Ovary (tissue), 9 donors: ENCODE measurements around the gene PSTPIP2. TPM values are rescaled to one million over a fixed set of nuclear protein-coding genes. Genes with fewer than 3 reads are reported as not detected.

Source experiments
- DNase-seq, 5 donors: peaks; one replicate each; pipeline ENCODE4 v3.0.0-alpha.2; 2019 to 2020
- H3K27ac ChIP-seq, 2 donors: fragments of 200-600 bp; one replicate each; pipeline versions ENCODE4 v1.5.1 to v1.8.0; 2019 to 2022
- H3K27me3 ChIP-seq: fragments of 200-600 bp; one replicate; pipeline ENCODE4 v1.8.0; 2022
- H3K36me3 ChIP-seq: fragments of 200-600 bp; sonication (generic); one replicate; pipeline ENCODE4 v1.5.1; 2019
- H3K4me1 ChIP-seq: one replicate; pipeline ENCODE4 v1.8.1; 2013; ENCODE audit warnings: mild to moderate bottlenecking, moderate library complexity; ENCODE audit not compliant: insufficient read depth
- H3K4me3 ChIP-seq: fragments of 200-600 bp; sonication (generic); one replicate; pipeline ENCODE4 v1.5.1; 2017
- H3K9me3 ChIP-seq, 2 donors: fragments of 200-600 bp in 1 of 2; sonication (generic) in 1 of 2; one replicate each; pipeline versions ENCODE4 v1.5.1 to v1.8.1; 2013 to 2019; ENCODE audit warnings: mild to moderate bottlenecking in 1 of 2, moderate library complexity in 1 of 2
- CTCF ChIP-seq, 3 donors: fragments of 450-650 bp in 2 of 3; fragments of 200-600 bp in 1 of 3; IDR thresholded peaks; one replicate each; pipeline versions ENCODE4 v1.5.1 to v1.8.0; 2016 to 2022; ENCODE audit warnings: antibody characterized with exemption in 3 of 3, mild to moderate bottlenecking in 1 of 3
- EP300 ChIP-seq: sonication (generic); formaldehyde crosslinking; IDR thresholded peaks from one replicate; pipeline ENCODE4 v1.6.1; 2017; ENCODE audit warnings: antibody characterized with exemption
- POLR2A ChIP-seq: fragments of 450-650 bp; IDR thresholded peaks from one replicate; pipeline ENCODE4 v1.6.1; 2017; ENCODE audit warnings: antibody characterized with exemption, mild to moderate bottlenecking, moderate library complexity
- WGBS, 3 donors: extraction: QIAGEN DNeasy Blood & Tissue Kit in 1 of 3; methylation state at CpG; one replicate each; pipeline versions ENCODE4 v1.1.5 to v1.1.7; 2013 to 2017; 5-methylcytosine and 5-hydroxymethylcytosine counted together
- intact Hi-C, 4 donors: fragments of 100-400 bp; cut with DNase I; formaldehyde crosslinking; loops; one replicate each; pipeline versions ENCODE4 v1.11.0 to v1.15.1; 2022 to 2023
- polyA plus RNA-seq, 2 donors: library from polyadenylated mRNA; stranded (reverse); fragments of 200-250 nt in 1 of 2; fragments of 350-450 nt in 1 of 2; fragmentation: Illumina TruSeq in 1 of 2; extraction: RNeasy Lipid Tissue Mini Kit (QIAGEN cat#74804) in 1 of 2; gene quantifications; one replicate each; pipeline ENCODE4 v1.2.3, GENCODE V29; 2013 to 2014
- total RNA-seq, 7 donors: library from RNA; depleted of rRNA in 2 of 7; stranded (reverse); fragments of >200 nt in 2 of 7; fragmentation: NEBNext Ultra II Directional in 3 of 7; extraction: Animal tissue kit (Norgen Biotek cat#: 25700) in 3 of 7; gene quantifications; one replicate each; pipeline versions ENCODE4 v1.1.0 to v1.2.4, GENCODE V29; 2016 to 2023
- donor health status: DM: no; HTN: no; CAD: no; lungs with moderate emphysema.
- donor health status: DM: no; HTN: no; CAD: no.
- donor health status: Bipolar disorder and iron deficiency.
- donor health status: DM: yes; HTN: yes; CAD: no.
- donor health status: DM: no; HTN: no; CAD: no.
- donor health status: DM: yes; HTN: yes; CAD: no.

PSTPIP2 gene
- total and polyA plus RNA-seq, 9 donors, result 3.0 to 22.3 (median 5.3) TPM

GRCh38 chr18:46080156-46080555 is 8.1 kb upstream of the PSTPIP2 start:
- no peak overlapping the region for H3K4me3 ChIP-seq
- H3K9me3 ChIP-seq, result peaks cover 0 to 3% of the 10 kb centered on the region in 2 donors
- TF ChIP-seq CTCF (IDR thresholded peaks at IDR 0.05), result no peak
- no peak for TF ChIP-seq EP300
- TF ChIP-seq POLR2A, result no peak
- no peaks in the 10 kb centered on the region for H3K27me3 ChIP-seq
- no peaks in the 10 kb centered on the region for H3K36me3 ChIP-seq
- no peaks in the 10 kb centered on the region for H3K4me1 ChIP-seq
- WGBS, 3 donors, result 65 to 75% (median 70%) methylated on average over 1 of the region's 1 CpG
- no peak for DNase-seq
- no peak overlapping the region for H3K27ac ChIP-seq
- intact Hi-C loops, result no loop called here

DNA sequence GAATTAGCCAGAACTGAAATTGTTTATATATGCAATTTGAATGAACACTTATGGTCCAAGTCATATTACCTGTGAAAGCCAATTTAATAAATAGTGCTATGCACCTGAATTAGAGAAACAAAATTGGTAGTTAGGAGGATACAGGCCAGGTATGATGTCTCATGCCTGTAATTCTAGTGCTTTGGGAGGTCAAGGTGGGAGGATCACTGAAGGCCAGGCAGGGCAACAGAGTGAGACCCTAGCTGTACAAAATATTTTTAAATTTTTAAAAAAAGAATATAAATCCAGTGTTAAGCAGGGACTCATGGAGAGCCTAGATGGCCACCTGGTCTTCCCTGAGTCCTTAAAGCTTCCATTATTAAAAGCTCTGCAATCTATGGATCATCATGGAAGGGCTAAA is 7.3 kb upstream of the PSTPIP2 start:
- TF ChIP-seq CTCF (IDR thresholded peaks at IDR 0.05), result no peak
- TF ChIP-seq EP300, result no peak
- TF ChIP-seq POLR2A, result no peak
- DNase-seq, result no peak
- Histone ChIP-seq H3K4me3 (no peak overlapping the region), H3K27me3 (no peaks in the 10 kb centered on the region), H3K4me1 (no peaks in the 10 kb centered on the region), H3K27ac (no peak overlapping the region), H3K9me3 (peaks cover 0 to 3% of the 10 kb centered on the region in 2 donors), H3K36me3 (no peaks in the 10 kb centered on the region)
- intact Hi-C loops, result loop anchor here in 2 of 4 donors (10.0 kb wide), 2 partner anchors 115 to 415 kb away; partner anchors contain the start of gene EPG5 (in 1 of the 2)

- intact Hi-C loops, result loop anchor here in 2 of 4 donors (10.0 kb wide), 2 partner anchors 109 to 409 kb away; partner anchors contain the start of gene EPG5 (in 1 of the 2)
- Histone ChIP-seq H3K27me3 (no peaks in the 10 kb centered on the region), H3K36me3 (no peaks in the 10 kb centered on the region), H3K9me3 (no peaks in the 10 kb centered on the region), H3K4me3 (no peak overlapping the region), H3K4me1 (peaks cover 9% of the 10 kb centered on the region), H3K27ac (no peak overlapping the region)
- DNase-seq, result peak in 1 of 5 donors; percentile 56
- TF ChIP-seq CTCF (IDR thresholded peaks at IDR 0.05), result peak in 2 of 3 donors; percentile 57 to 63
- TF ChIP-seq EP300, result no peak
- 27 to 30% (median 28%) methylated on average over 9 of the region's 9 CpGs for WGBS, 3 donors
Observed at GRCh38 chr18:46073474-46074331, 1.6 kb upstream of the PSTPIP2 start.

DNA sequence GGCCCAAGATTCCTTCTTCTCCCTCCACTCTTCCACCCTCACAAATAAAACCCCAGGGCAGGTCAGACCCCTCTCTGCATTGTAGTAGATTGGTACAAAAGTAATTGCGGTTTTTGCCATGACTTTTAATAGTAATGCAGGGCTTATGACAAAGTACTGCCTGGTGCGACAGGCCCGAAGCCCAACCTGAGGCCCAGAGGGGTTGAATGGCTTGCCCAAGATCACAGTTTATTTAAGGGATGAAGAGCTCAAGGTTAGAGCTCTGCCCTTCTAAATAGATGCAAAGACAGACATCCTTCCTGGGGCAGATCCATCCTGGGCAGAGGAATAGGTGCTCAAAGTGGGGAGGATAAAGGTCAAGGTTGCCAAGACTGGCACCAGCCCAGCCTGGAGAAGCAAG is 899 bp upstream of the PSTPIP2 start:
- H3K9me3 ChIP-seq, result no peaks in the 10 kb centered on the region
- no peak overlapping the region for H3K4me3 ChIP-seq
- peaks cover 9% of the 10 kb centered on the region for H3K4me1 ChIP-seq
- no peak overlapping the region for H3K27ac ChIP-seq
- no peak for TF ChIP-seq EP300
- TF ChIP-seq POLR2A, result no peak
- no peak for TF ChIP-seq CTCF (IDR thresholded peaks at IDR 0.05)
- WGBS, 3 donors, result 72 to 76% (median 73%) methylated on average over 3 of the region's 3 CpGs
- H3K36me3 ChIP-seq, result no peaks in the 10 kb centered on the region
- intact Hi-C loops, result loop anchor here in 2 of 4 donors (10.0 kb wide), 2 partner anchors 108 to 408 kb away; partner anchors contain the start of gene EPG5 (in 1 of the 2)
- DNase-seq, result no peak
- H3K27me3 ChIP-seq, result no peaks in the 10 kb centered on the region
